Measurements from ENCODE around the gene NRSN1.
"Not testable (repeated sequence)": the region's sequence is repeated elsewhere in the genome, so short reads cannot be mapped to it uniquely, and the experiment has no call there.

NRSN1 gene

GRCh38 chr6:24125980-24126379 is at the start of gene NRSN1:
Gene NRSN1, plus strand, starts transcription at chr6:24126215. Its CDS starts 8,113 bp downstream, at chr6:24134328.
- no peak for DNase-seq

GRCh38 chr6:24078200-24078599 is 47.8 kb upstream of the NRSN1 start:
- DNase-seq = no peak

- DNase-seq = no peak
These were observed 46.9 kb upstream of the NRSN1 start for GRCh38 chr6:24079076-24079475.

- DNase-seq = no peak
These were observed 45.3 kb upstream of the NRSN1 start for GRCh38 chr6:24080711-24081110.

- DNase-seq = no peak
These were observed 36.3 kb upstream of the NRSN1 start for GRCh38 chr6:24089736-24090135.

GRCh38 chr6:24092407-24092806 is 33.6 kb upstream of the NRSN1 start:
- no peak for DNase-seq

GRCh38 chr6:24093381-24093780 is 32.6 kb upstream of the NRSN1 start:
- no peak for DNase-seq

GRCh38 chr6:24099181-24099580 is 26.8 kb upstream of the NRSN1 start:
- no peak for DNase-seq

- DNase-seq = no peak
These were observed 25.8 kb upstream of the NRSN1 start for GRCh38 chr6:24100024-24100769.

GRCh38 chr6:24100770-24101155 is 25.3 kb upstream of the NRSN1 start:
- no peak for DNase-seq

- no peak for DNase-seq
These were observed 20.8 kb upstream of the NRSN1 start for GRCh38 chr6:24105191-24105590.

- DNase-seq = no peak
These were observed 19.7 kb upstream of the NRSN1 start for GRCh38 chr6:24106291-24106690.

GRCh38 chr6:24107294-24107693 is 18.7 kb upstream of the NRSN1 start:
- DNase-seq = no peak

GRCh38 chr6:24108056-24108455 is 18.0 kb upstream of the NRSN1 start:
- no peak for DNase-seq

- DNase-seq = no peak
These were observed 15.6 kb upstream of the NRSN1 start for GRCh38 chr6:24110417-24110816.

GRCh38 chr6:24113891-24114290 is 12.1 kb upstream of the NRSN1 start:
- no peak for DNase-seq

GRCh38 chr6:24117021-24117420 is 9.0 kb upstream of the NRSN1 start:
- no peak for DNase-seq

- DNase-seq = no peak
These were observed 3.9 kb upstream of the NRSN1 start for GRCh38 chr6:24122139-24122538.

GRCh38 chr6:24126586-24127192 is 674 bp downstream of the NRSN1 start:
- DNase-seq = no peak

GRCh38 chr6:24127316-24127715 is 1.3 kb downstream of the NRSN1 start:
- no peak for DNase-seq

- DNase-seq = no peak
These were observed 5.7 kb downstream of the NRSN1 start for GRCh38 chr6:24131751-24132150.

GRCh38 chr6:24139080-24139479 is 13.1 kb downstream of the NRSN1 start:
- no peak for DNase-seq

- no peak for DNase-seq
These were observed 13.6 kb downstream of the NRSN1 start for GRCh38 chr6:24139639-24140038.

GRCh38 chr6:24140591-24140990 is 14.6 kb downstream of the NRSN1 start:
- no peak for DNase-seq

GRCh38 chr6:24142733-24143132 is 16.7 kb downstream of the NRSN1 start:
- DNase-seq = not testable (repeated sequence)
